ENCODE data around the gene SHISA6.

DNA sequence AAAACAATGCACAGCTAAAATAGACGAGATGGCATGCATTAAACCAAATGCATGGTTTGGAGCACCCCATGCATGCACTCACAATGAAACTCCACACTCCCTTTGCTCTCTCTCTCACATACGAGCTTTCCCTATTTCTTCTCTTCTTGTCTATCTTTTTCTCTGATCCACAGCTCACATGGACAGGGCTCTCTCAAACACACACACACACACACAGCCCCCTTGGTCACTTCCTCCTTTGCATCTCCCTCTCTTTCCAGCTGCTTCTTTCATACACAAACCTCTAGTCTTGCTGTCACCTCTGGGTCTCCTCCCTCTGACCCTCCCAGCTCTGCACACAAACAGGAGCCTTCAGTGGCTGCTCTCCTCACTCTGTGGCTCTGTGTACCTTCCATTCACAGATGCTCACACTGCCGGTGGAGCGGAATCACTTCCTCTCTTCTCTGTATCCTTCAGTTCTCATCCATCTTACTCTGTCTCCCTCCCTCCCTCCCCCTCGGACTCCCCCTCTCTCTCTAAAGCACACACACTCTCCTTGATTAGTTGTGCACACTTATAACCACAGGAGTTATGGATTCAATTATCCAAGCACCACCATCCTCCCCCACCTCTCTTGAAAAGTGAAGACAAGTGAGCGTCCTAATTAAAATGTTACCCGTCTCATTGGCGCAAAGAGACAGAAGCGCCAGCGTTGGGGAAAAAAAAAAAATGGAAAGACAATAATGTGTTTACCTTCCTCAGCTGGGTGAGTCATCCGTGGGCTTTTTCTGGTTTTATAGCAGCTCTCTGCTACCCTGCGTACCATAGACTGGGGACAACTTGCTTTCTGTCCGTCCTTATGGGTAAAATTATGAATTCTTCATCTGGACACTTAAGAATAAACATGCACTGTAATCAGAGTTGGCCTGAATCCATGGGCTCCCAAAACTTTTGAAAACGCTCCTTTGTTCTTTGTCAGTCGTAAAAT is 90.8 kb downstream of the SHISA6 start:
- TF ChIP-seq, protein P1, sequence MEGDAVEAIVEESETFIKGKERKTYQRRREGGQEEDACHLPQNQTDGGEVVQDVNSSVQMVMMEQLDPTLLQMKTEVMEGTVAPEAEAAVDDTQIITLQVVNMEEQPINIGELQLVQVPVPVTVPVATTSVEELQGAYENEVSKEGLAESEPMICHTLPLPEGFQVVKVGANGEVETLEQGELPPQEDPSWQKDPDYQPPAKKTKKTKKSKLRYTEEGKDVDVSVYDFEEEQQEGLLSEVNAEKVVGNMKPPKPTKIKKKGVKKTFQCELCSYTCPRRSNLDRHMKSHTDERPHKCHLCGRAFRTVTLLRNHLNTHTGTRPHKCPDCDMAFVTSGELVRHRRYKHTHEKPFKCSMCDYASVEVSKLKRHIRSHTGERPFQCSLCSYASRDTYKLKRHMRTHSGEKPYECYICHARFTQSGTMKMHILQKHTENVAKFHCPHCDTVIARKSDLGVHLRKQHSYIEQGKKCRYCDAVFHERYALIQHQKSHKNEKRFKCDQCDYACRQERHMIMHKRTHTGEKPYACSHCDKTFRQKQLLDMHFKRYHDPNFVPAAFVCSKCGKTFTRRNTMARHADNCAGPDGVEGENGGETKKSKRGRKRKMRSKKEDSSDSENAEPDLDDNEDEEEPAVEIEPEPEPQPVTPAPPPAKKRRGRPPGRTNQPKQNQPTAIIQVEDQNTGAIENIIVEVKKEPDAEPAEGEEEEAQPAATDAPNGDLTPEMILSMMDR (IDR thresholded peaks at IDR 0.05): no peak
- TF ChIP-seq RFX5 (IDR thresholded peaks at IDR 0.05; ENCODE audit: low read length) (no peak), POLR2AphosphoS5 (IDR thresholded peaks at IDR 0.05; ENCODE audit: low read depth, low read length) (no peak)

Data from SK-N-SH (cell line).